K562 (cell line): ENCODE data around the gene HES4. TPM values are rescaled to one million over a fixed set of nuclear protein-coding genes. Genes with fewer than 3 reads are reported as not detected.

Experiments
- CCAR2 ChIP-seq: fragments of 200-400 bp; formaldehyde crosslinking; IDR thresholded peaks from 2 replicates; pipeline ENCODE4 v1.6.1; 2017; ENCODE audit warnings: mild to moderate bottlenecking, low read depth, low read length
- COPS2 ChIP-seq: fragments of 450-650 bp; conservative IDR thresholded peaks from 2 replicates; pipeline ENCODE4 v1.6.1; 2016; ENCODE audit warnings: mild to moderate bottlenecking, moderate library complexity
- DNMT1 ChIP-seq: fragments of 450-650 bp; IDR thresholded peaks from 2 replicates; pipeline ENCODE4 v1.6.1; 2016; ENCODE audit warnings: antibody characterized with exemption, mild to moderate bottlenecking
- ESRRA ChIP-seq: fragments of 450-650 bp; IDR thresholded peaks from 2 replicates; pipeline ENCODE4 v1.6.1; 2014; ENCODE audit warnings: low read depth, mild to moderate bottlenecking, moderate library complexity, borderline replicate concordance
- FIP1L1 ChIP-seq: fragments of 200-400 bp; formaldehyde crosslinking; IDR thresholded peaks from 2 replicates; pipeline ENCODE4 v1.6.1; 2018; ENCODE audit warnings: mild to moderate bottlenecking, low read depth, low read length; ENCODE audit not compliant: poor library complexity, severe bottlenecking
- FOSL1 ChIP-seq: fragments of 200-800 bp; sonication (Bioruptor generic); conservative IDR thresholded peaks from 2 replicates; pipeline ENCODE4 v1.6.1; 2016; ENCODE audit warnings: missing genetic modification characterization, missing compliant biosample characterization
- FOXP1 ChIP-seq: sonication (generic); formaldehyde crosslinking; IDR thresholded peaks from 2 replicates; pipeline ENCODE4 v1.8.0; 2022; ENCODE audit warnings: mild to moderate bottlenecking, missing genetic modification reagents
- GABPB2 ChIP-seq: fragments of 250-450 bp; sonication (Bioruptor Pico); conservative IDR thresholded peaks from 2 replicates; pipeline ENCODE4 v1.5.1; 2021; ENCODE audit warnings: mild to moderate bottlenecking
- HDAC3 ChIP-seq: fragments of 450-650 bp; IDR thresholded peaks from 2 replicates; pipeline ENCODE4 v1.6.1; 2018; ENCODE audit warnings: borderline replicate concordance, mild to moderate bottlenecking, moderate library complexity; ENCODE audit not compliant: partially characterized antibody
- NR2F6 ChIP-seq: fragments of 450-650 bp; formaldehyde crosslinking; IDR thresholded peaks from 2 replicates; pipeline ENCODE4 v1.4.0; 2020; ENCODE audit warnings: mild to moderate bottlenecking
- NRF1 ChIP-seq, 2 experiments: fragments of 450-650 bp; IDR thresholded peaks in 1 of 2; conservative IDR thresholded peaks in 1 of 2; 2 replicates each; pipeline ENCODE4 v1.6.1; 2014; ENCODE audit warnings: mild to moderate bottlenecking in 2 of 2
- POLR2AphosphoS5 ChIP-seq: IDR thresholded peaks from 2 replicates; pipeline ENCODE4 v1.6.1; 2011; ENCODE audit warnings: mild to moderate bottlenecking, low read depth, low read length, moderate library complexity; ENCODE audit not compliant: control insufficient read depth, insufficient read depth
- RAD21 ChIP-seq, 2 experiments: fragments of 250-450 bp in 1 of 2; fragments of 450-650 bp in 1 of 2; sonication (Bioruptor Pico) in 1 of 2; formaldehyde crosslinking in 1 of 2; IDR thresholded peaks in 1 of 2; conservative IDR thresholded peaks in 1 of 2; 2 replicates each; pipeline versions ENCODE4 v1.4.0 to v1.8.0; 2020 to 2022; ENCODE audit warnings: mild to moderate bottlenecking in 2 of 2, moderate library complexity in 1 of 2
- RCOR1 ChIP-seq, 2 experiments: IDR thresholded peaks; 2 replicates each; pipeline ENCODE4 v1.6.1; 2012; ENCODE audit warnings: low read depth in 2 of 2, low read length in 2 of 2, borderline replicate concordance in 1 of 2, improper control_type of control experiment in 1 of 2
- TEAD2 ChIP-seq: fragments of 450-650 bp; IDR thresholded peaks from 2 replicates; pipeline ENCODE4 v1.6.1; 2016; ENCODE audit warnings: missing genetic modification characterization, control low read depth, missing compliant biosample characterization
- ZNF324 ChIP-seq: fragments of 250-450 bp; sonication (Bioruptor Pico); IDR thresholded peaks from 2 replicates; pipeline ENCODE4 v1.4.0; 2020; ENCODE audit warnings: mild to moderate bottlenecking
- polyA plus RNA-seq, 8 experiments: library from polyadenylated mRNA; depleted of rRNA in 4 of 8; stranded (reverse) in 5 of 8; unstranded in 3 of 8; fragments of >200 nt; fragmentation: Nextera tagmentation in 2 of 8; fragmentation: Illumina TruSeq in 1 of 8; extraction: Ambion mirVana in 2 of 8; extraction: Trizol in 1 of 8; gene quantifications; 2 replicates each; pipeline versions ENCODE4 v1.2.1 to v1.2.3, GENCODE V29; 2011 to 2014; ENCODE audit warnings: inconsistent platforms in 1 of 8, missing spikeins in 1 of 8
- total RNA-seq, 7 experiments: library from RNA; depleted of rRNA in 6 of 7; stranded (reverse); fragments of >200 nt in 6 of 7; fragmentation: Illumina TruSeq in 2 of 7; extraction: Trizol in 2 of 7; gene quantifications; 2 replicates each; pipeline versions ENCODE4 v1.2.1 to v1.2.3, GENCODE V29; 2011 to 2021; ENCODE audit warnings: low replicate concordance in 1 of 7
- TF ChIP-seq, protein P1 (sequence below), 2 experiments: fragments of 450-650 bp in 1 of 2; IDR thresholded peaks; 2 replicates each; pipeline ENCODE4 v1.6.1; 2011 to 2017; ENCODE audit warnings: low read depth in 2 of 2, antibody characterized with exemption in 1 of 2, borderline replicate concordance in 1 of 2, low read length in 1 of 2, mild to moderate bottlenecking in 1 of 2, mixed read lengths in 1 of 2; ENCODE audit not compliant: control insufficient read depth in 1 of 2
- TF ChIP-seq, protein P2 (sequence below): sonication (generic); formaldehyde crosslinking; IDR thresholded peaks from 2 replicates; pipeline ENCODE4 v1.8.0; 2022; ENCODE audit warnings: missing genetic modification reagents, mild to moderate bottlenecking, borderline replicate concordance
- TF ChIP-seq, protein P3 (sequence below): fragments of 250-450 bp; sonication (Bioruptor Pico); IDR thresholded peaks from 2 replicates; pipeline ENCODE4 v1.6.1; 2021; ENCODE audit warnings: mild to moderate bottlenecking

Gene HES4
- total and polyA plus RNA-seq, 9 of the 15 experiments (the other 6 are each of a cell fraction or from before 2014, with no cell fraction given): 0.21 to 43.7 (median 5.3) TPM; not detected in 2

DNA sequence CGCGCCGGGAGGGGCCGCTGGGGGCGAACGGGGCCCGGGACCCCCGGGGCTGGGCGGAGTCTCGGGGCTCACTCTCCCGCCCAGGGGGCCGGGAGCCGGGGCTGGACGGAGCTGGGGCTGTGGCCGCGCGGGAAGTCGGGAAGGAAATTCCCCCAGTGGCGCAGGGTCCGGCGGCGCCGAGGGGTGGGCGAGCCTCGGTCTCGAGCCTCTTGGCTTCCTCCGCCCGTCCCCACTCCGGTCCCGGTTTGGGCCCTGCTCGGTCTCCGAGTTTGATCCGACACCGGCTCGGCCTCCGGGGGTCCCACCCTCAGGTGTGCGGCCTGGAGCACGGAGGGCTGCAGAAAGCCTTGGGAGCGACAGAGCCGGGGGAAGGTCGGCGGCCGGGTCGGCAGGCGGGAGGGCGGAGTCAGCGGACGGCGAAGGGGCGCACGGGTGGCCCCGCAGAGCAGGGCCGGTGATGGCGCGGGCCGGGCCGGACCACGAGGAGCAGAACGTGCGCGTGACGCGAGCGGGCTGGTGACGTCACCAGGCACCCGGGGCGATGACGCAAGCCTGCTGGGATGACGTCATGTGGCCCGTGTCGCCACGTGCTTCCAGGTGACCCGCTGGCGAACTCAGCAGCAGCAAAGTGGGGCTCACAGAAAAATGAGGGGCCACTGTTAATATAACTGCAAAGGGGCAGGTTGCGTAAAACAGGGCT is 610 bp upstream of the HES4 start (continued):
- TF ChIP-seq COPS2 (no peak), DNMT1 (no peak), POLR2AphosphoS5 (0 out of 2 replicates have a peak, but pooled peaks have one; percentile 24), ZNF324 (peak; percentile 51; the same call in 1 of the 2 replicates), NR2F6 (CRISPR knock-in tag) (no peak), NRF1 (conservative IDR thresholded peaks at IDR 0.05 in 1 of 2, IDR thresholded peaks at IDR 0.05 in 1 of 2) (peak; percentile 66 to 77), RCOR1 (IDR thresholded peaks at IDR 0.05; ENCODE audit: borderline replicate concordance in 1 of 2, low read depth in 2 of 2, low read length in 2 of 2) (peak; percentile 10 to 88; a peak in 2 of 4 replicates), FOSL1 (tag) (peak; percentile 92), GABPB2 (CRISPR knock-in tag) (peak; percentile 94; the same call in 1 of the 2 replicates), FOXP1 (peak; percentile 99), HDAC3 (no peak), ESRRA (peak; percentile 95), CCAR2 (no peak), RAD21 (CRISPR knock-in tag; conservative IDR thresholded peaks at IDR 0.05 in 1 of 2, IDR thresholded peaks at IDR 0.05 in 1 of 2) (no peak), TEAD2 (tag) (no peak), FIP1L1 (no peak)
- TF ChIP-seq, protein P1, sequence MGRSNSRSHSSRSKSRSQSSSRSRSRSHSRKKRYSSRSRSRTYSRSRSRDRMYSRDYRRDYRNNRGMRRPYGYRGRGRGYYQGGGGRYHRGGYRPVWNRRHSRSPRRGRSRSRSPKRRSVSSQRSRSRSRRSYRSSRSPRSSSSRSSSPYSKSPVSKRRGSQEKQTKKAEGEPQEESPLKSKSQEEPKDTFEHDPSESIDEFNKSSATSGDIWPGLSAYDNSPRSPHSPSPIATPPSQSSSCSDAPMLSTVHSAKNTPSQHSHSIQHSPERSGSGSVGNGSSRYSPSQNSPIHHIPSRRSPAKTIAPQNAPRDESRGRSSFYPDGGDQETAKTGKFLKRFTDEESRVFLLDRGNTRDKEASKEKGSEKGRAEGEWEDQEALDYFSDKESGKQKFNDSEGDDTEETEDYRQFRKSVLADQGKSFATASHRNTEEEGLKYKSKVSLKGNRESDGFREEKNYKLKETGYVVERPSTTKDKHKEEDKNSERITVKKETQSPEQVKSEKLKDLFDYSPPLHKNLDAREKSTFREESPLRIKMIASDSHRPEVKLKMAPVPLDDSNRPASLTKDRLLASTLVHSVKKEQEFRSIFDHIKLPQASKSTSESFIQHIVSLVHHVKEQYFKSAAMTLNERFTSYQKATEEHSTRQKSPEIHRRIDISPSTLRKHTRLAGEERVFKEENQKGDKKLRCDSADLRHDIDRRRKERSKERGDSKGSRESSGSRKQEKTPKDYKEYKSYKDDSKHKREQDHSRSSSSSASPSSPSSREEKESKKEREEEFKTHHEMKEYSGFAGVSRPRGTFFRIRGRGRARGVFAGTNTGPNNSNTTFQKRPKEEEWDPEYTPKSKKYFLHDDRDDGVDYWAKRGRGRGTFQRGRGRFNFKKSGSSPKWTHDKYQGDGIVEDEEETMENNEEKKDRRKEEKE (IDR thresholded peaks at IDR 0.05; ENCODE audit: borderline replicate concordance in 1 of 2, control insufficient read depth in 1 of 2, low read depth in 2 of 2, low read length in 1 of 2): 0 out of 4 replicates have a peak, but pooled peaks of 1 of the 2 experiments have one; percentile 74
- TF ChIP-seq, protein P2, sequence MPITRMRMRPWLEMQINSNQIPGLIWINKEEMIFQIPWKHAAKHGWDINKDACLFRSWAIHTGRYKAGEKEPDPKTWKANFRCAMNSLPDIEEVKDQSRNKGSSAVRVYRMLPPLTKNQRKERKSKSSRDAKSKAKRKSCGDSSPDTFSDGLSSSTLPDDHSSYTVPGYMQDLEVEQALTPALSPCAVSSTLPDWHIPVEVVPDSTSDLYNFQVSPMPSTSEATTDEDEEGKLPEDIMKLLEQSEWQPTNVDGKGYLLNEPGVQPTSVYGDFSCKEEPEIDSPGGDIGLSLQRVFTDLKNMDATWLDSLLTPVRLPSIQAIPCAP: 0 out of 2 replicates have a peak, but pooled peaks have one; percentile 68
- TF ChIP-seq, protein P3, sequence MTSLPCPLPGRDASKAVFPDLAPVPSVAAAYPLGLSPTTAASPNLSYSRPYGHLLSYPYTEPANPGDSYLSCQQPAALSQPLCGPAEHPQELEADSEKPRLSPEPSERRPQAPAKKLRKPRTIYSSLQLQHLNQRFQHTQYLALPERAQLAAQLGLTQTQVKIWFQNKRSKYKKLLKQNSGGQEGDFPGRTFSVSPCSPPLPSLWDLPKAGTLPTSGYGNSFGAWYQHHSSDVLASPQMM (CRISPR knock-in tag): no peak
